Measurements from ENCODE around the gene CAPNS2.

Gene CAPNS2

DNA sequence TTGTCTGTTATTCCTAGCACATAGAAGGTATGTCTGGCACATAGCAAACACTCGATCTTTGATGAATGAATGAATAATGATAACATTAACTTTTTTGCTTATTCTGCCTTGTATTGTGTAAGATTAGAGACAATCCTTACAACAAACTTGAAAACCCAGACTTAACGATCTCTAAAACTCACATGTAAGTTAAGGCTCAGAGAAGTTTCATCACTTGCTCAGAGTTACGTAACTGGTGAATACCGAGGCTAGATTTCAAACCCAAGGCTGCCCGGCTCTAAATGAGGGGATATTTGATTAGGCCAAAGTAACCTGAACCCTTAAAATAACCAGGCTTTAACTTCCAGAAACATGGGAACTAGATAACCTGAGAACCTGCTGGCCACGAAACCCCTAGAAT, 22.3 kb downstream of the CAPNS2 start:
- H3K79me2 ChIP-seq (ENCODE audit: insufficient read depth, low read depth), result no peaks in the 10 kb centered on the region
- no peak overlapping the region for H2AFZ ChIP-seq (ENCODE audit: low read depth)
- H3K27ac ChIP-seq, result no peak overlapping the region
- no peak overlapping the region for H3K9ac ChIP-seq
- no peaks in the 10 kb centered on the region for H3K36me3 ChIP-seq (ENCODE audit: insufficient read depth)
- TF ChIP-seq, protein P1, sequence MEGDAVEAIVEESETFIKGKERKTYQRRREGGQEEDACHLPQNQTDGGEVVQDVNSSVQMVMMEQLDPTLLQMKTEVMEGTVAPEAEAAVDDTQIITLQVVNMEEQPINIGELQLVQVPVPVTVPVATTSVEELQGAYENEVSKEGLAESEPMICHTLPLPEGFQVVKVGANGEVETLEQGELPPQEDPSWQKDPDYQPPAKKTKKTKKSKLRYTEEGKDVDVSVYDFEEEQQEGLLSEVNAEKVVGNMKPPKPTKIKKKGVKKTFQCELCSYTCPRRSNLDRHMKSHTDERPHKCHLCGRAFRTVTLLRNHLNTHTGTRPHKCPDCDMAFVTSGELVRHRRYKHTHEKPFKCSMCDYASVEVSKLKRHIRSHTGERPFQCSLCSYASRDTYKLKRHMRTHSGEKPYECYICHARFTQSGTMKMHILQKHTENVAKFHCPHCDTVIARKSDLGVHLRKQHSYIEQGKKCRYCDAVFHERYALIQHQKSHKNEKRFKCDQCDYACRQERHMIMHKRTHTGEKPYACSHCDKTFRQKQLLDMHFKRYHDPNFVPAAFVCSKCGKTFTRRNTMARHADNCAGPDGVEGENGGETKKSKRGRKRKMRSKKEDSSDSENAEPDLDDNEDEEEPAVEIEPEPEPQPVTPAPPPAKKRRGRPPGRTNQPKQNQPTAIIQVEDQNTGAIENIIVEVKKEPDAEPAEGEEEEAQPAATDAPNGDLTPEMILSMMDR (conservative IDR thresholded peaks at IDR 0.05; ENCODE audit: low read depth, low read length), result no peak
- H3K4me2 ChIP-seq, result no peak overlapping the region
- no peaks in the 10 kb centered on the region for H4K20me1 ChIP-seq (ENCODE audit: insufficient read depth)
- no peaks in the 10 kb centered on the region for H3K27me3 ChIP-seq (ENCODE audit: insufficient read depth, low read depth)
- no peaks in the 10 kb centered on the region for H3K4me1 ChIP-seq (ENCODE audit: low read depth, poor library complexity, severe bottlenecking)
- H3K4me3 ChIP-seq (IDR thresholded peaks at IDR 0.05; ENCODE audit: insufficient read depth, low read depth, low read length), result no peak overlapping the region

GRCh38 chr16:55592306-55592705, 25.8 kb downstream of the CAPNS2 start:
- Histone ChIP-seq H3K4me1 (ENCODE audit: low read depth, poor library complexity, severe bottlenecking) (no peaks in the 10 kb centered on the region), H3K36me3 (ENCODE audit: insufficient read depth) (no peaks in the 10 kb centered on the region), H3K4me3 (IDR thresholded peaks at IDR 0.05; ENCODE audit: insufficient read depth, low read depth, low read length) (no peak overlapping the region), H3K9ac (no peak overlapping the region), H3K4me2 (no peak overlapping the region), H3K79me2 (ENCODE audit: insufficient read depth, low read depth) (no peaks in the 10 kb centered on the region), H2AFZ (ENCODE audit: low read depth) (no peak overlapping the region), H3K27me3 (ENCODE audit: insufficient read depth, low read depth) (no peaks in the 10 kb centered on the region), H3K27ac (no peak overlapping the region), H4K20me1 (ENCODE audit: insufficient read depth) (no peaks in the 10 kb centered on the region)
- TF ChIP-seq, protein P1 (conservative IDR thresholded peaks at IDR 0.05; ENCODE audit: low read depth, low read length), result no peak

- no peak overlapping the region for H2AFZ ChIP-seq (ENCODE audit: low read depth)
- H3K36me3 ChIP-seq (ENCODE audit: insufficient read depth), result no peaks in the 10 kb centered on the region
- H3K4me1 ChIP-seq (ENCODE audit: low read depth, poor library complexity, severe bottlenecking), result no peaks in the 10 kb centered on the region
- H4K20me1 ChIP-seq (ENCODE audit: insufficient read depth), result no peaks in the 10 kb centered on the region
- TF ChIP-seq, protein P1 (conservative IDR thresholded peaks at IDR 0.05; ENCODE audit: low read depth, low read length), result no peak
- no peaks in the 10 kb centered on the region for H3K27me3 ChIP-seq (ENCODE audit: insufficient read depth, low read depth)
- no peak overlapping the region for H3K4me2 ChIP-seq
- no peak overlapping the region for H3K27ac ChIP-seq
- H3K9ac ChIP-seq, result no peak overlapping the region
- no peaks in the 10 kb centered on the region for H3K79me2 ChIP-seq (ENCODE audit: insufficient read depth, low read depth)
- H3K4me3 ChIP-seq (IDR thresholded peaks at IDR 0.05; ENCODE audit: insufficient read depth, low read depth, low read length), result no peak overlapping the region
Measured at GRCh38 chr16:55597928-55598327, 31.4 kb downstream of the CAPNS2 start.

- H3K36me3 ChIP-seq (ENCODE audit: insufficient read depth), result no peaks in the 10 kb centered on the region
- H4K20me1 ChIP-seq (ENCODE audit: insufficient read depth), result no peaks in the 10 kb centered on the region
- H3K4me1 ChIP-seq (ENCODE audit: low read depth, poor library complexity, severe bottlenecking), result no peaks in the 10 kb centered on the region
- H2AFZ ChIP-seq (ENCODE audit: low read depth), result no peak overlapping the region
- no peak overlapping the region for H3K4me3 ChIP-seq (IDR thresholded peaks at IDR 0.05; ENCODE audit: insufficient read depth, low read depth, low read length)
- H3K27ac ChIP-seq, result no peak overlapping the region
- no peaks in the 10 kb centered on the region for H3K79me2 ChIP-seq (ENCODE audit: insufficient read depth, low read depth)
- no peaks in the 10 kb centered on the region for H3K27me3 ChIP-seq (ENCODE audit: insufficient read depth, low read depth)
- H3K4me2 ChIP-seq, result no peak overlapping the region
- H3K9ac ChIP-seq, result no peak overlapping the region
- TF ChIP-seq, protein P1 (conservative IDR thresholded peaks at IDR 0.05; ENCODE audit: low read depth, low read length), result no peak
Measured at GRCh38 chr16:55605754-55606336, 39.4 kb downstream of the CAPNS2 start.
